H1 (cell line): ENCODE measurements around the gene FHDC1. TPM values are rescaled to one million over a fixed set of nuclear protein-coding genes. Genes with fewer than 3 reads are reported as not detected.

ENCODE experiments used
- CTCF ChIA-PET: fragments of 300-600 bp; sonication (Branson Sonifier 250); formaldehyde crosslinking; loops from one replicate; lab custom pipeline; 2021; ENCODE audit not compliant: partially characterized antibody; lab: Charles Lee
- POLR2A ChIA-PET: fragments of 300-600 bp; sonication (Branson Sonifier 250); formaldehyde crosslinking; loops from one replicate; lab custom pipeline; 2021; ENCODE audit warnings: inconsistent platforms; ENCODE audit not compliant: partially characterized antibody; lab: Charles Lee
- DNase-seq, 2 experiments: peaks; one replicate each; pipeline versions ENCODE4 v3.0.0 to v3.0.0-alpha.2; 2010 to 2022; ENCODE audit warnings: low spot score in 2 of 2, low read depth in 1 of 2, mixed read lengths in 1 of 2
- FAIRE-seq: peaks from 2 replicates; lab custom pipeline; 2011; peaks lifted over from hg19 to GRCh38; lab: Jason Lieb, UNC
- H2AFZ ChIP-seq: 2 replicates; pipeline ENCODE4 v1.8.1; 2012; ENCODE audit warnings: low read length, inconsistent platforms
- H2AK5ac ChIP-seq: 2 replicates; pipeline ENCODE4 v1.6.1; 2013; ENCODE audit warnings: low read depth, low read length
- H2BK120ac ChIP-seq: replicated peaks from 2 replicates; pipeline ENCODE3; 2013; ENCODE audit warnings: low read depth, low read length, inconsistent platforms
- H2BK12ac ChIP-seq: 2 replicates; pipeline ENCODE4 v1.6.1; 2013; ENCODE audit warnings: low read depth, low read length
- H2BK15ac ChIP-seq: 2 replicates; pipeline ENCODE4 v1.6.1; 2013; ENCODE audit warnings: low read length
- H2BK20ac ChIP-seq: 2 replicates; pipeline ENCODE4 v1.6.1; 2013; ENCODE audit warnings: low read length
- H2BK5ac ChIP-seq: 2 replicates; pipeline ENCODE4 v1.6.1; 2013; ENCODE audit warnings: low read depth, low read length
- H3K14ac ChIP-seq: 2 replicates; pipeline ENCODE4 v1.6.1; 2013; ENCODE audit warnings: inconsistent platforms; ENCODE audit not compliant: insufficient read length
- H3K18ac ChIP-seq: 2 replicates; pipeline ENCODE4 v1.6.1; 2013; ENCODE audit warnings: low read length; ENCODE audit errors: extremely low read depth
- H3K23ac ChIP-seq: 2 replicates; pipeline ENCODE4 v1.6.1; 2013; ENCODE audit warnings: inconsistent platforms; ENCODE audit not compliant: insufficient read length
- H3K23me2 ChIP-seq: 2 replicates; pipeline ENCODE4 v1.6.1; 2013; ENCODE audit warnings: low read depth, low read length
- H3K27ac ChIP-seq: 2 replicates; pipeline ENCODE4 v1.6.1; 2011; ENCODE audit warnings: low read depth, low read length, inconsistent platforms
- H3K27me3 ChIP-seq, 4 experiments: replicated peaks in 1 of 4; 1 replicate in 1 of 4; 2 replicates in 3 of 4; pipeline versions ENCODE4 v1.6.1 to v1.8.1; 2011 to 2013; ENCODE audit warnings: low read length in 3 of 4, mild to moderate bottlenecking in 3 of 4, inconsistent platforms in 2 of 4, mixed read lengths in 2 of 4, moderate library complexity in 1 of 4; ENCODE audit not compliant: control insufficient read depth in 3 of 4, insufficient read depth in 3 of 4; ENCODE audit errors: extremely low read depth in 1 of 4
- H3K36me3 ChIP-seq, 4 experiments: 2 replicates each; pipeline versions ENCODE4 v1.6.1 to v1.8.1; 2011 to 2013; ENCODE audit warnings: mild to moderate bottlenecking in 4 of 4, low read length in 3 of 4, moderate library complexity in 2 of 4, control low read depth in 1 of 4, inconsistent platforms in 1 of 4; ENCODE audit not compliant: insufficient read depth in 4 of 4, control insufficient read depth in 2 of 4
- H3K4ac ChIP-seq: replicated peaks from 2 replicates; pipeline ENCODE3; 2013; ENCODE audit warnings: low read length, low read depth, mixed read lengths, inconsistent platforms; ENCODE audit not compliant: insufficient read length
- H3K4me1 ChIP-seq, 4 experiments: replicated peaks in 1 of 4; 1 replicate in 1 of 4; 2 replicates in 3 of 4; pipeline versions ENCODE4 v1.6.1 to v1.8.1; 2011 to 2013; ENCODE audit warnings: low read length in 3 of 4, inconsistent platforms in 2 of 4, mixed read lengths in 1 of 4; ENCODE audit not compliant: insufficient read depth in 4 of 4, control insufficient read depth in 3 of 4
- H3K4me2 ChIP-seq, 2 experiments: 2 replicates each; pipeline versions ENCODE4 v1.6.1 to v1.8.1; 2011 to 2013; ENCODE audit warnings: low read depth in 2 of 2, low read length in 2 of 2, control low read depth in 1 of 2, inconsistent platforms in 1 of 2, mild to moderate bottlenecking in 1 of 2; ENCODE audit not compliant: insufficient read depth in 1 of 2
- H3K4me3 ChIP-seq, 4 experiments: fragments of 200-600, 300-600 bp in 1 of 4; sonication (generic), shearing (Covaris generic), sonication (Bioruptor Twin) in 1 of 4; 2 replicates each; pipeline versions ENCODE4 v1.5.1 to v1.8.1; 2011 to 2016; ENCODE audit warnings: low read length in 4 of 4, low read depth in 3 of 4, control low read depth in 2 of 4, inconsistent platforms in 2 of 4, mild to moderate bottlenecking in 2 of 4, mixed read lengths in 1 of 4, moderate library complexity in 1 of 4; ENCODE audit not compliant: insufficient read depth in 2 of 4; ENCODE audit errors: extremely low read depth in 1 of 4
- H3K56ac ChIP-seq: replicated peaks from 2 replicates; pipeline ENCODE3; 2013; ENCODE audit warnings: low read depth, mild to moderate bottlenecking, mixed read lengths, low read length, inconsistent platforms; ENCODE audit not compliant: insufficient read length
- H3K79me1 ChIP-seq: 2 replicates; pipeline ENCODE4 v1.6.1; 2013; ENCODE audit warnings: low read depth, low read length, control low read depth
- H3K79me2 ChIP-seq, 2 experiments: 2 replicates each; pipeline versions ENCODE4 v1.6.1 to v1.8.1; 2012 to 2013; ENCODE audit warnings: low read length in 2 of 2, mild to moderate bottlenecking in 2 of 2, inconsistent platforms in 1 of 2; ENCODE audit not compliant: insufficient read depth in 2 of 2, control insufficient read depth in 1 of 2
- H3K9ac ChIP-seq, 4 experiments: replicated peaks in 1 of 4; 1 replicate in 1 of 4; 2 replicates in 3 of 4; pipeline versions ENCODE4 v1.6.1 to v1.8.1; 2011 to 2013; ENCODE audit warnings: low read depth in 3 of 4, low read length in 3 of 4, control low read depth in 2 of 4, mild to moderate bottlenecking in 2 of 4, moderate library complexity in 2 of 4, inconsistent platforms in 1 of 4; ENCODE audit errors: extremely low read depth in 1 of 4
- H3K9me3 ChIP-seq, 2 experiments: 2 replicates each; pipeline versions ENCODE4 v1.6.1 to v1.8.1; 2012 to 2013; ENCODE audit warnings: mild to moderate bottlenecking in 2 of 2, moderate library complexity in 2 of 2, control low read depth in 1 of 2, inconsistent platforms in 1 of 2, low read depth in 1 of 2, low read length in 1 of 2, mixed read lengths in 1 of 2; ENCODE audit not compliant: insufficient read depth in 2 of 2
- H4K20me1 ChIP-seq, 2 experiments: replicated peaks in 1 of 2; 2 replicates each; pipeline versions ENCODE3 to v1.8.1; 2011 to 2013; ENCODE audit warnings: inconsistent platforms in 2 of 2, low read length in 2 of 2, mild to moderate bottlenecking in 1 of 2; ENCODE audit not compliant: insufficient read depth in 2 of 2, control insufficient read depth in 1 of 2
- H4K5ac ChIP-seq: 2 replicates; pipeline ENCODE4 v1.6.1; 2013; ENCODE audit warnings: low read length, low read depth, mixed read lengths, inconsistent platforms; ENCODE audit not compliant: insufficient read length
- H4K8ac ChIP-seq: 2 replicates; pipeline ENCODE4 v1.8.0; 2013; ENCODE audit warnings: mild to moderate bottlenecking, moderate library complexity, low read length, inconsistent platforms; ENCODE audit not compliant: insufficient read depth; ENCODE audit errors: extremely low read depth
- H4K91ac ChIP-seq: replicated peaks from 2 replicates; pipeline ENCODE3; 2013; ENCODE audit warnings: low read length, mixed read lengths, inconsistent platforms; ENCODE audit not compliant: insufficient read length
- FOSL1 ChIP-seq: IDR thresholded peaks from 2 replicates; pipeline ENCODE4 v1.6.1; 2011; ENCODE audit warnings: mild to moderate bottlenecking, low read depth, low read length, moderate library complexity; ENCODE audit not compliant: insufficient read depth
- GTF2F1 ChIP-seq: IDR thresholded peaks from 2 replicates; pipeline ENCODE4 v1.6.1; 2012; ENCODE audit warnings: low read depth, low read length, improper control_type of control experiment, borderline replicate concordance
- polyA plus RNA-seq, 7 experiments: library from polyadenylated mRNA; depleted of rRNA in 3 of 7; stranded (reverse) in 5 of 7; unstranded in 2 of 7; fragments of >200 nt in 5 of 7; fragments of 200-250 nt in 2 of 7; gene quantifications; 1 replicate in 5 of 7; 2 replicates in 1 of 7; 4 replicates in 1 of 7; pipeline versions ENCODE4 v1.2.1 to v1.2.3, GENCODE V29; 2011 to 2013; ENCODE audit warnings: missing spikeins in 2 of 7, mixed read lengths in 2 of 7
- total RNA-seq: library from RNA; stranded (reverse); fragmentation: NEBNext Ultra II Directional; extraction: Animal tissue kit (Norgen Biotek cat#: 25700); gene quantifications from 2 replicates; pipeline ENCODE4 v1.2.1, GENCODE V29; 2021

Gene FHDC1
- total and polyA plus RNA-seq, 2 of the 8 experiments (the other 6 are each of a cell fraction or from before 2014, with no cell fraction given) = 6.4 to 28.6 TPM

DNA sequence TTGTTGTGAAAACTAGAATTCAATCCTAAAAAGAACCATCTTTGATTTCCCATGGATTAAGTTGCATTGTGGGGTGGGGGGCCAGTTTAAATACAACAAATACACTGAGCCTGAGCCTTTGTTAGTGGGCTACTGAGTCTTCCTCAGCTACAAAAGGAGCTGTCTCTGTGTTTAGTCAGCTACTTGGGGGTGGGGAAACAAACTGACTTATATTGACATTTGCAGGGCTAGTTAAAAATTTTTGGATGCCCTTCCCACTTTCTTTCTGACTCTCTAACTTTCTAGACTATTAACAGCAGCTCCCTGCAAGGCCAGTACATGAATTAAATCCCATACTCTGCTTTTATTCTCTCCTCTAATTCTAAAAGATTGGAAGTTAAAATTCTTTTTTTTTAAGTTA, 32.5 kb upstream of the FHDC1 start:
- no peaks in the 10 kb centered on the region for H3K36me3 ChIP-seq
- H2BK15ac ChIP-seq = no peak overlapping the region
- H2BK120ac ChIP-seq = no peak overlapping the region
- FAIRE-seq (no peak), DNase-seq (no peak)
- no peak overlapping the region for H2AK5ac ChIP-seq
- H4K91ac ChIP-seq = no peak overlapping the region
- no peak overlapping the region for H3K4me3 ChIP-seq
- H2BK5ac ChIP-seq = no peak overlapping the region
- no peaks in the 10 kb centered on the region; the same call in 1 of the 2 replicates for H3K79me1 ChIP-seq
- no peak overlapping the region for H3K14ac ChIP-seq
- no peak overlapping the region for H3K4ac ChIP-seq
- H3K79me2 ChIP-seq = no peaks in the 10 kb centered on the region
- TF ChIP-seq FOSL1 (no peak), GTF2F1 (no peak)
- no peak overlapping the region for H2AFZ ChIP-seq
- H2BK20ac ChIP-seq = no peak overlapping the region
- no peak overlapping the region for H3K9ac ChIP-seq
- no peak overlapping the region for H4K5ac ChIP-seq
- H3K4me1 ChIP-seq = no peaks in the 10 kb centered on the region; a peak in 1 of 7 replicates
- no peak overlapping the region for H3K18ac ChIP-seq
- H3K23me2 ChIP-seq = no peaks in the 10 kb centered on the region
- H3K23ac ChIP-seq = no peak overlapping the region
- H2BK12ac ChIP-seq = no peak overlapping the region
- CTCF ChIA-PET = interaction anchor here (0.6 to 1.1 kb wide), 5 partner anchors 22 to 68 kb away, joined by 3 read pairs; no protein-coding TSS in a partner anchor
- no peak overlapping the region for H3K27ac ChIP-seq
- no peak overlapping the region for H3K4me2 ChIP-seq
- H3K56ac ChIP-seq = no peak overlapping the region
- H4K20me1 ChIP-seq = no peaks in the 10 kb centered on the region
- POLR2A ChIA-PET = no interaction called here
- no peak overlapping the region for H4K8ac ChIP-seq
- no peaks in the 10 kb centered on the region for H3K27me3 ChIP-seq
- no peaks in the 10 kb centered on the region for H3K9me3 ChIP-seq
